Trophoblast cell (in vitro differentiated cells and primary cell): ENCODE results near the gene SLC16A4.
"Not testable (repeated sequence)": the region's sequence is repeated elsewhere in the genome, so short reads cannot be mapped to it uniquely, and the experiment has no call there.

ENCODE experiments used
- DNase-seq, 2 donors: peaks; one replicate each; pipeline ENCODE4 v3.0.0-alpha.2; 2016
- H2AFZ ChIP-seq: 2 replicates; pipeline ENCODE4 v1.6.1; 2013; ENCODE audit warnings: low read length, moderate library complexity, mild to moderate bottlenecking; ENCODE audit not compliant: insufficient read depth, poor library complexity
- H2AK5ac ChIP-seq: 2 replicates; pipeline ENCODE4 v1.6.1; 2013; ENCODE audit warnings: mild to moderate bottlenecking, low read length
- H2BK120ac ChIP-seq: 2 replicates; pipeline ENCODE4 v1.6.1; 2013; ENCODE audit warnings: low read length, mild to moderate bottlenecking, moderate library complexity; ENCODE audit not compliant: insufficient read depth, poor library complexity
- H2BK12ac ChIP-seq: 2 replicates; pipeline ENCODE4 v1.6.1; 2013; ENCODE audit warnings: mild to moderate bottlenecking, low read length, moderate library complexity
- H2BK5ac ChIP-seq: 2 replicates; pipeline ENCODE4 v1.6.1; 2013; ENCODE audit warnings: low read length, low read depth, moderate library complexity, mild to moderate bottlenecking; ENCODE audit not compliant: poor library complexity
- H3K14ac ChIP-seq: 2 replicates; pipeline ENCODE4 v1.6.1; 2013; ENCODE audit warnings: mild to moderate bottlenecking, low read length
- H3K18ac ChIP-seq: 2 replicates; pipeline ENCODE4 v1.6.1; 2013; ENCODE audit warnings: mild to moderate bottlenecking, low read length
- H3K23ac ChIP-seq: 2 replicates; pipeline ENCODE4 v1.6.1; 2013; ENCODE audit warnings: low read length
- H3K27ac ChIP-seq: 2 replicates; pipeline ENCODE4 v1.5.1; 2013; ENCODE audit warnings: low read depth, mild to moderate bottlenecking, inconsistent platforms, low read length, moderate library complexity
- H3K27me3 ChIP-seq: 2 replicates; pipeline ENCODE4 v1.6.1; 2013; ENCODE audit warnings: inconsistent platforms, mild to moderate bottlenecking, low read length, moderate library complexity; ENCODE audit not compliant: insufficient read depth
- H3K36me3 ChIP-seq, 2 experiments: 1 replicate in 1 of 2; 2 replicates in 1 of 2; pipeline ENCODE4 v1.6.1; 2013; ENCODE audit warnings: low read length in 2 of 2, mild to moderate bottlenecking in 2 of 2, moderate library complexity in 1 of 2; ENCODE audit not compliant: insufficient read depth in 2 of 2, control insufficient read depth in 1 of 2
- H3K4ac ChIP-seq: 2 replicates; pipeline ENCODE4 v1.6.1; 2013; ENCODE audit warnings: low read depth, mild to moderate bottlenecking, low read length, moderate library complexity
- H3K4me1 ChIP-seq, 2 experiments: 1 replicate in 1 of 2; 2 replicates in 1 of 2; pipeline ENCODE4 v1.6.1; 2013; ENCODE audit warnings: low read length in 2 of 2, mild to moderate bottlenecking in 2 of 2, moderate library complexity in 1 of 2; ENCODE audit not compliant: insufficient read depth in 2 of 2, control insufficient read depth in 1 of 2
- H3K4me2 ChIP-seq: 2 replicates; pipeline ENCODE4 v1.6.1; 2013; ENCODE audit warnings: inconsistent platforms, mild to moderate bottlenecking, low read length, moderate library complexity
- H3K4me3 ChIP-seq: 2 replicates; pipeline ENCODE4 v1.5.1; 2013; ENCODE audit warnings: mild to moderate bottlenecking, low read depth, low read length, inconsistent platforms
- H3K79me1 ChIP-seq: one replicate; pipeline ENCODE4 v1.6.1; 2013; ENCODE audit warnings: low read length
- H3K79me2 ChIP-seq: 2 replicates; pipeline ENCODE4 v1.6.1; 2013; ENCODE audit warnings: low read length, mild to moderate bottlenecking; ENCODE audit not compliant: control insufficient read depth, insufficient read depth, poor library complexity
- H3K9ac ChIP-seq: 2 replicates; pipeline ENCODE4 v1.6.1; 2013; ENCODE audit warnings: mild to moderate bottlenecking, low read length
- H3K9me3 ChIP-seq: 2 replicates; pipeline ENCODE4 v1.6.1; 2013; ENCODE audit warnings: low read depth, mild to moderate bottlenecking, control low read depth, inconsistent platforms, low read length; ENCODE audit not compliant: insufficient read depth
- H4K12ac ChIP-seq: 2 replicates; pipeline ENCODE4 v1.6.1; 2013; ENCODE audit warnings: low read depth, mild to moderate bottlenecking, low read length, moderate library complexity
- H4K8ac ChIP-seq: 2 replicates; pipeline ENCODE4 v1.6.1; 2013; ENCODE audit warnings: low read depth, mild to moderate bottlenecking, low read length, moderate library complexity
- H4K91ac ChIP-seq: one replicate; pipeline ENCODE4 v1.6.1; 2013; ENCODE audit warnings: low read depth, mild to moderate bottlenecking, low read length, moderate library complexity
- WGBS: extraction: QIAGEN DNeasy Blood & Tissue Kit; methylation state at CpG from one replicate; pipeline ENCODE4 v1.1.7; 2013; ENCODE audit warnings: missing lambda C conversion rate; ENCODE audit not compliant: insufficient read length, insufficient coverage; ENCODE audit errors: extremely low coverage; 5-methylcytosine and 5-hydroxymethylcytosine counted together

The SLC16A4 gene

GRCh38 chr1:110404401-110404800, 13.6 kb upstream of the SLC16A4 start:
- H3K14ac ChIP-seq = no peak overlapping the region
- H3K18ac ChIP-seq = no peak overlapping the region
- H3K79me1 ChIP-seq = peaks cover 7% of the 10 kb centered on the region
- H4K91ac ChIP-seq = no peak overlapping the region
- peaks cover 7% of the 10 kb centered on the region for H3K79me2 ChIP-seq
- H3K9me3 ChIP-seq = no peaks in the 10 kb centered on the region
- no peak overlapping the region for H3K9ac ChIP-seq
- H2BK120ac ChIP-seq = no peak overlapping the region
- no peak overlapping the region for H3K4ac ChIP-seq
- H3K23ac ChIP-seq = no peak overlapping the region
- no peak overlapping the region for H2BK5ac ChIP-seq
- H4K12ac ChIP-seq = no peak overlapping the region
- peaks cover 16 to 28% of the 10 kb centered on the region in 2 experiments for H3K36me3 ChIP-seq
- H2BK12ac ChIP-seq = no peak overlapping the region
- no peak overlapping the region for H3K4me3 ChIP-seq
- H3K27ac ChIP-seq = no peak overlapping the region
- no peak overlapping the region for H3K4me2 ChIP-seq
- H2AFZ ChIP-seq = no peak overlapping the region
- no peak overlapping the region for H4K8ac ChIP-seq
- no peaks in the 10 kb centered on the region for H3K27me3 ChIP-seq
- H2AK5ac ChIP-seq = no peak overlapping the region
- WGBS = no CpG with 5 or more reads among the region's 4 CpGs
- peaks cover 0 to 2% of the 10 kb centered on the region in 2 experiments for H3K4me1 ChIP-seq
- no peak for DNase-seq

GRCh38 chr1:110403805-110404204, 13.0 kb upstream of the SLC16A4 start:
- Histone ChIP-seq H3K27me3 (no peaks in the 10 kb centered on the region), H4K8ac (no peak overlapping the region), H3K36me3 (peaks cover 16 to 28% of the 10 kb centered on the region in 2 experiments), H3K4ac (no peak overlapping the region), H2AK5ac (no peak overlapping the region), H3K4me3 (no peak overlapping the region), H3K14ac (no peak overlapping the region), H3K18ac (no peak overlapping the region), H3K27ac (no peak overlapping the region), H3K4me1 (peaks cover 0 to 2% of the 10 kb centered on the region in 2 experiments), H3K79me1 (peaks cover 7% of the 10 kb centered on the region), H3K79me2 (peaks cover 7% of the 10 kb centered on the region), H3K4me2 (no peak overlapping the region), H2BK120ac (no peak overlapping the region), H3K9me3 (no peaks in the 10 kb centered on the region), H4K91ac (no peak overlapping the region), H3K9ac (no peak overlapping the region), H4K12ac (no peak overlapping the region), H2BK12ac (no peak overlapping the region), H2BK5ac (no peak overlapping the region), H3K23ac (no peak overlapping the region), H2AFZ (no peak overlapping the region)
- no peak for DNase-seq
- WGBS = no CpG with 5 or more reads among the region's 5 CpGs

GRCh38 chr1:110396259-110396958, 5.6 kb upstream of the SLC16A4 start:
- not testable (repeated sequence) for H3K14ac ChIP-seq, H3K4me1 ChIP-seq, H3K18ac ChIP-seq, H3K4ac ChIP-seq, H3K4me3 ChIP-seq, H2AK5ac ChIP-seq, H4K12ac ChIP-seq, H3K79me2 ChIP-seq, DNase-seq, H3K9me3 ChIP-seq, H3K4me2 ChIP-seq, H3K9ac ChIP-seq, H4K8ac ChIP-seq, H3K27me3 ChIP-seq, H2BK120ac ChIP-seq, H2BK12ac ChIP-seq, H3K23ac ChIP-seq, H3K79me1 ChIP-seq, H2BK5ac ChIP-seq, H2AFZ ChIP-seq, H3K27ac ChIP-seq, H4K91ac ChIP-seq
- WGBS = no CpG with 5 or more reads among the region's 48 CpGs
- H3K36me3 ChIP-seq = peaks cover 9 to 17% of the 10 kb centered on the region in 2 experiments

DNA sequence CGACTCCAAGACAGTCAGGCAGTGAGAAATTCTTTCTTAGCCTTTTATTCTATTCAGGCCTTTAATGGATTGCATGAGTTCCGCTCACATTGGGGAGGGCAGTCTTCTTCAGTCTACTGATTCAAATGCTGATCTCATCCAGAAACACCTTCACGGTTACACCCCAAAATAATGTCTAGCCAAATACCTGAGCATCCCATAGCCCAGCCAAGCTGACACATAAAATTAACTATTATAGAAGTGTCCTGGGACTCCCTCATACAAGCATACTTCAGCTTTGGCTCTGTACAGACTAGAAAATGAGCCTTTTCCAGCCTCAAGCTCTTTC, 3.6 kb upstream of the SLC16A4 start:
- Histone ChIP-seq H3K79me1 (no peaks in the 10 kb centered on the region), H2AK5ac (no peak overlapping the region), H4K12ac (no peak overlapping the region), H4K91ac (no peak overlapping the region), H3K23ac (no peak overlapping the region), H3K4me2 (no peak overlapping the region), H2AFZ (no peak overlapping the region), H3K9ac (no peak overlapping the region), H3K27ac (no peak overlapping the region), H2BK120ac (no peak overlapping the region), H3K18ac (no peak overlapping the region), H3K9me3 (peaks cover 4% of the 10 kb centered on the region), H4K8ac (no peak overlapping the region), H3K27me3 (no peaks in the 10 kb centered on the region), H2BK12ac (no peak overlapping the region), H3K4me3 (no peak overlapping the region), H3K36me3 (peaks cover 0 to 11% of the 10 kb centered on the region in 2 experiments), H3K4me1 (peaks cover 4 to 7% of the 10 kb centered on the region in 2 experiments), H2BK5ac (no peak overlapping the region), H3K4ac (no peak overlapping the region), H3K14ac (no peak overlapping the region), H3K79me2 (no peaks in the 10 kb centered on the region)
- DNase-seq = no peak
- WGBS = no CpG with 5 or more reads among the region's 3 CpGs
